NT2/D1 (cell line): ENCODE measurements around the gene KCNH1.

Experiments
- SUZ12 ChIP-seq: IDR thresholded peaks from 2 replicates; pipeline ENCODE4 v1.6.1; 2011; ENCODE audit not compliant: insufficient read length, insufficient read depth; ENCODE audit errors: extremely low read depth
- YY1 ChIP-seq: IDR thresholded peaks from 2 replicates; pipeline ENCODE4 v1.6.1; 2011; ENCODE audit not compliant: insufficient read length, insufficient read depth
- ZNF274 ChIP-seq: IDR thresholded peaks from 2 replicates; pipeline ENCODE4 v1.6.1; 2011; ENCODE audit warnings: mild to moderate bottlenecking, low read depth, low read length

GRCh38 chr1:211145944-211146343 is 12.0 kb upstream of the KCNH1 start:
- TF ChIP-seq YY1: no peak
- TF ChIP-seq ZNF274: no peak
- TF ChIP-seq SUZ12: no peak
